GM21447 (cell line): ENCODE results near the gene KCNQ4.

ENCODE experiments used
- ATAC-seq: cut with Tn5 transposase; IDR thresholded peaks from one replicate; pipeline ENCODE4 v1.9.1; 2021; ENCODE audit not compliant: unreplicated experiment

Gene KCNQ4

DNA sequence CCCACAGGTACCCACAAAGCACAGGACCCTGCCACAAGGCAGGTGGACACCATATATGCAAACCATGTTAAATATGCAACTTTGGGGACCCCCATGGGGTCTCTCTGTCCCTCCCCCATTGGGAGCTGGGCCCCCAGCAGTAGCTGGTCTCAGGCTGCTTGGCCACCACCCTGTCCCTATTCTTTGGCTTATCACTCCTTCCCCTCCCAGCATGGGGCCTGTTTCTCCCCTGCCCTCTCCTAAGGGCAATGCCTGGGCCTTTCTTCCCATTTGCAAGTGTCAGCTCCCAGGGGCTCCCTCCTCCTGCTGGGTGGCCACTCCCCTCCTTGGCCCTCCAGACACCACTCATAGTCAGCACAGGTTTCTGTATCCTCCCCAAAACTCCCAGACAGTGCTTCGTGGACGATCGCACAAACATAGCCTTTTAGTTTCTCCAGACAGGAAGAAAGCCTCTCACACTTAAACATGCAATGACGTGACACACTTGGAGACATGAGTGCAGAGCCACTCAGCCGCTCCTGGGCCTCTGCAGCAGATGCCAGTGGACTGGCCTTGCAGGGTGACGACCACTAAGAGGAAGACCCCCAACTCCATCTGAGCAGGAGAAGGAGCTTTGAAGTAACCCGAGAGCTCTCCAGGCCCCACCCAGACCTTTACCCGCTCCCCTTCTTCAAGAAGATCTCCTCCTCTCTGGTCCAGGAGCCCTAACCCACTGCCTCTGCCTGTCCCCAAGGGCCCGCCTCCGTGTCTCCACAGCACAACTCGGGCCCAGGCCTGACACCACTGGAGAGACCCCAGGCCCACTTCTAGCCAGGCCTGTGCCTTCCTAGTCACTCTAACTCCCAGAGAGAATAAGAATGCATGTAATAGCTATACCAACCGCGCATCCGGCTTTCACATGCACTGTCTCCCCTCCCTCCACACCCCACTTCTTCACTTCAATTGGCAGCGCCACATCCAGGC is 55.7 kb downstream of the KCNQ4 start:
- no peak for ATAC-seq

- no peak for ATAC-seq
Measured at GRCh38 chr1:40839943-40840335, 56.4 kb downstream of the KCNQ4 start.

- no peak for ATAC-seq
Measured at GRCh38 chr1:40840526-40841323, 57.1 kb downstream of the KCNQ4 start.

DNA sequence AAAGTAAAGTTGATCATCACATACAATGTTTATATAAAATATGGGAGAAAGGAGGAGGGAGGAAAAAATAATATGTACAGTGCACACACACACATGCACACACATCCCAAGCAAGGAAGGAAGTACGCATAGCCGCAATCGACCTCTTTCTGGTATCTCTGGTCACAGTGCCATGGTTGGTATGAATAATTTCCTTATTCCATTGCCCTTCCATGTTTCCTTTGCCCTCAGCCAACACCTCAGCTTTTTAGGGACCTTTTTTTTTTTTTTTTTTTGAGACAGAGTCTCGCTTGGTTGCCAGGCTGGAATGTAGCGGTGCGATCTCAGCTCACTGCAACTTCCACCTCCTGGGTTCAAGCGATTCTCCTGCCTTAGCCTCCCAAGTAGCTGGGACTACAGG is 58.0 kb downstream of the KCNQ4 start:
- ATAC-seq, result no peak

GRCh38 chr1:40842207-40842606 is 58.6 kb downstream of the KCNQ4 start:
- ATAC-seq, result no peak

DNA sequence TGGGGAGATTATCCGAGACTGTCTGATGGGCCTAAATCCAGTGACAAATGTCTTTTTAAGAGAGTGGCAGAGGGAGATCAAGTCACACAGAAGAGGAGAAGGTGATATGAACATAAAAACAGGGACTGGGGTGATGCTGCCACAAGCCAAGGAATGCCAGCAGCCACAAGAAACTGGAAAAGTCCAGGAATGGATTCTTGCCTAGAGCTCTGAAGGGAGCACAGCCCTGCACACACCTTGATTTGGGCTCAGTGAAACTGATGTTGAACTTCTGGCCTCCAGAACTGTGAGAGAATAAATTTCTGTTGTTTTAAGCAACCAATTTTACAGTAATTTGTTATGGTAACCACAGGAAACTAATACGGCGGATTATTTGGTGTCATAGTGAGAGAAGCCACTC is 59.1 kb downstream of the KCNQ4 start:
- ATAC-seq, result no peak

GRCh38 chr1:40844079-40844478 is 60.5 kb downstream of the KCNQ4 start:
- ATAC-seq, result no peak

DNA sequence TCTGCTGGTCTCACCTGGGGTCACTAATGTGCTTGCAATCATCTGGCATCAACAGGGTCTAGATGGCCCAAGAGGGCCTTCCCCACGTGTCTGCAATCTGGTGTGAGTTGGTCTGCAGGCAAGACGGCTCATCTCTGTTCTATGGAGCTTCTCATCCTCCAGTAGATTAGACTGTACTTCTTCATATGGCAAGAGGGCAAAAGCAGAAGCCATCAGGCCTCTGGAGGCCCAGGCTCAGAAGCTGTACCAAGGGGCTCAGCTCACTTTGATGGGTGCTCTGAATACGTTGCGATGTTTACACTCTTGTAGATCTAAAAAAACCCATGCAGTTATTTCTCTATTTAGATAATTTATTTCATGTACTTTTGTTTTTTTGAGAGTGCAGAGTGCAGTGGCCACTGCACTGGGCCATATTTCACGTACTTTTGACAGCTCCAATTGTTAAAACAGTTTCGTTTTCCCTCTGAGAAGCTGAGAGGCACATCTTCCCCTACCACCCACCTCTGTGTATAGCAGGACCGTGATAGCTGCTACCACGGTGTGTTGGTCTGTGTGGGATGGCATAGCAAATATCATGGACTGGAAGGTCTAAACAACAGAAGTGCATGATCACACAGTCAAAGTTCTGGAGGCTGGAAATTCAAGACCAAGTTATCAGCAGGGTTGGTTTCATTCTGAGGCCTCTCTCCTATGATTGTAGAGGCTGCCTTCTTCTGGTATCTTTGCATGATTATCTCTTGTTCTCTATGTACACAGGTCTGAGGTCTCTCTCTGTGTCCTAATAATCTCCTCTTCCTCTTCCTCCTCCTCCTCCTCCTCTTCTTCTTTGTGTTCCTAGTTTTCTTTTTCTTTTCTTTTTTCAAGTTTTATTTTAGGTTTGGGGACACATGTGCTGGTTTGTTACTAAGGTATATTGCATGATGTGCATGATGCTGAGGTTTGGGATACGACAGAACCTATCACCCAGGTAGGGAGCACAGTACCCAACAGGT is 61.6 kb downstream of the KCNQ4 start:
- no peak for ATAC-seq

GRCh38 chr1:40845895-40846294 is 62.3 kb downstream of the KCNQ4 start:
- no peak for ATAC-seq

- ATAC-seq, result no peak
Measured at GRCh38 chr1:40847023-40847745, 63.6 kb downstream of the KCNQ4 start.

DNA sequence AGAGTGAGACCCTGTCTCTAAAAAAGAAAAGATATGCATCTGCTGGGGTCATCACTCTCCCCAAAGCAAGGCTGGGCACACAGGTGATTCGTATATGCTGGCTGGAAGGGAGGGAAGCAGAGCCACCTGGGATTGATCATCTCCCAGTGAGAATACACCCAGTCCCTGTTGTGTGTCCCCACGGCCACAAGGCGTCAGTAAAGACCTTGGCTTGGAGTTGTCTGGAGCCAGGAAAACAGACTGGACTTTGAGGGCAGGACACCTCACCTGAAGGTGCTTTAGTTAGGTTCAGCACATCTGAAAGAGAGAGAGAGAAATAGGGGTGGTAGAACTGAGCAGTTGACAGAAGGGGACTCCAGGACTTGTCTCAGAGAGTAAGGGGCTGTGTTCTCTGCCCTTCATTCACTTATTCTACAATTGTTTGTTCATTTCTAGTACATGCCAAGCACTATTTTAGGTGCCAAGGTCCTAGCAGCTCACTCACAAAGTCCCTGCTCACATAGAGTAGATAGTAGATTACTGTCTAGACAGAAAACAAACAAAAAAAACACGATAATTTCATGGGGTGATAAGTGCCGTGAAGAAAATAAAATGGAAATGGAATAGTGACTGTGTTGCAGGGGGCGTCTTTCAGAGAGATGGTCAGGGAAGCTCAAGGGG is 65.1 kb downstream of the KCNQ4 start:
- no peak for ATAC-seq

DNA sequence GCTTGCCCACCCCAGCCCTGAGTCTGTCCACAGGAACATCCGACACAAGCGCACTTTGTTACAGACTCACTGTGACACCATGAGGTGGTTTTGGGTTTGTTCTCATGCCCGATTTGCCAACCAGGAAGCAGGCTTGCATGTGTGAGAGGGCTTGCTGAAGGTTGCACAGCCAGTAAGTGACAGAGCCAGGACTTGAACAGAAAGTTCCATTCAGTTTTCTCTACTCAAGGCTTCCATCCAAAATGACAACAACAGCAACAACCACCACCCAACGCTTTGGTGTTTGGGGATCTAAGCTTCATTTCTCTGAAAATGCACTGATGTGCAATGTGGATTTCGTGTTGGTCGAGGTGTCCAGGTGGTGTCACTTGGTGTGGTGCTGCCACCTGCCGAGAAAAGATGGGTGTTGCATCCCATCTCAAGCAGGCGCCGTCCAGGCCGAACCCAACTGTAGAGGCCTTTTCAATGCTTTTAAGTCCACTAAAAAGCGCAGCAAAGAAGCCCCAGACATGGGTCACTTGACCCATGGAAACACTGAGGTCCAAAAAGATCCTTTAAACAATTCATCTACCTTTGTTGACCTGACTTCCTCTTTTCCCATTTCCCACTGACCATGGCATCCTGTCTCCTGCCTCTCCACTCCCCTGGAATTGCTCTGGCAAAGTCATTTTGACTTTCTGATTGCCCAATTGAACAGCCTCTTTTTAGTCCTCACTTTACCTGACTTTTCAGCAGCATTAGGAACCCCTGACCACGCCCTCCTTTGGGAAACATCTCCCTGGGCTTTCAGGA is 66.4 kb downstream of the KCNQ4 start:
- ATAC-seq, result no peak

DNA sequence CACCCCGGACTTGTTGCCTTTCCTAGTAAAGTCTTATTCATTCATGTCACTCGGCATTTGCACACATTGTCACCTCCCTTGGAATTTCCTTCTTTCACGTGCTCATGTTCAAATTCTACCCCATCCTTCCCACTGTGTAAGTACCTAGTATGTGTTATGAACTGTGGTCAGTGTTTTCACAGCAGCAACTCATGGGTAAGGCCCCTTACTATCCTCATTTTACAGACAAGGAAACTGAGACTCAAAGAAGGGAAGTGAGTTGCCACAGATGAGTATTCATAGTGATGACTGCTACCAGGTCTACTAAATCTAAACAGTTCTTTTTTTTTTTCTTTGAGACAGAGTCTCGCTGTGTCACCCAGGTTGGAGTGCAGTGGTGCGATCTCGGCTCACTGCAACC is 68.1 kb downstream of the KCNQ4 start:
- ATAC-seq, result no peak

- no peak for ATAC-seq
Measured at GRCh38 chr1:40853113-40853884, 69.7 kb downstream of the KCNQ4 start.

- no peak for ATAC-seq
Measured at GRCh38 chr1:40853885-40854170, 70.2 kb downstream of the KCNQ4 start.

DNA sequence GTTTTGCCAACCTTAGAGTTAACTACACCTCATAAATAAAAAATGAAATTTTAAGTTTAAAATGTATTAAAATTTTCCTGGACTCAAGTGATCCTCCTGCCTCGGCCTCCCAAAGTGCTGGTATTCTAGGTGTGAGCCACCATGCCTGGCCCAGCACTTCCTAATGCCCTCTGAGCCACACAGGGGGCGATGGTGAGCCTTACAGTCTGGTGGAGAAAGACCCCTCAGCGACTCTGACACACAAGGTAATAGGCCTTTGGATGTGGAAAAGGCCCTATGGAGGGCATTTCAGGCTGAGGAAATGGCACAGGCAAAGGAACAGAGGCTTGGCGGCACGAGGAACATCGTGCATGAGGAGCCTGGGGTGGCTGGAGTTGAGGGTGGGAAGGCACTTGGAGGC is 71.9 kb downstream of the KCNQ4 start:
- ATAC-seq, result no peak

- ATAC-seq, result no peak
Measured at GRCh38 chr1:40856116-40856515, 72.5 kb downstream of the KCNQ4 start.

GRCh38 chr1:40856656-40857302 is 73.2 kb downstream of the KCNQ4 start:
- no peak for ATAC-seq
